Endodermal cell (in vitro differentiated cells): ENCODE results near the gene HAAO. TPM values are rescaled to one million over a fixed set of nuclear protein-coding genes. Genes with fewer than 3 reads are reported as not detected.

Experiments used
- DNase-seq: peaks from one replicate; pipeline ENCODE4 v3.0.0-alpha.2; 2017
- H3K27ac ChIP-seq: 2 replicates; pipeline ENCODE4 v1.5.1; 2013; ENCODE audit warnings: mild to moderate bottlenecking, low read depth, low read length, moderate library complexity
- H3K27me3 ChIP-seq: 2 replicates; pipeline ENCODE4 v1.6.1; 2013; ENCODE audit warnings: mild to moderate bottlenecking, low read length, moderate library complexity; ENCODE audit not compliant: insufficient read depth, control insufficient read depth, poor library complexity, severe bottlenecking
- H3K36me3 ChIP-seq: 2 replicates; pipeline ENCODE4 v1.7.0; 2013; ENCODE audit warnings: mild to moderate bottlenecking, low read length, moderate library complexity; ENCODE audit not compliant: control insufficient read depth, insufficient read depth
- H3K4me1 ChIP-seq: one replicate; pipeline ENCODE4 v1.7.0; 2013; ENCODE audit warnings: low read length; ENCODE audit not compliant: control insufficient read depth, insufficient read depth
- H3K4me3 ChIP-seq: 2 replicates; pipeline ENCODE4 v1.5.1; 2013; ENCODE audit warnings: mild to moderate bottlenecking, low read length, moderate library complexity
- H3K9ac ChIP-seq: 2 replicates; pipeline ENCODE4 v1.6.1; 2013; ENCODE audit warnings: mild to moderate bottlenecking, low read length, moderate library complexity; ENCODE audit not compliant: poor library complexity, severe bottlenecking; ENCODE audit errors: extremely low read depth
- H3K9me3 ChIP-seq: 2 replicates; pipeline ENCODE4 v1.6.1; 2013; ENCODE audit warnings: mild to moderate bottlenecking, low read length, moderate library complexity; ENCODE audit not compliant: control insufficient read depth
- H3K27ac Mint-ChIP-seq: 2 replicates; pipeline ENCODE4 v1.8.0; 2020; ENCODE audit warnings: mixed read lengths
- H3K27me3 Mint-ChIP-seq: 2 replicates; pipeline ENCODE4 v1.8.0; 2021; ENCODE audit warnings: mild to moderate bottlenecking, mixed read lengths; ENCODE audit not compliant: insufficient read depth
- H3K36me3 Mint-ChIP-seq: 2 replicates; pipeline ENCODE4 v1.8.0; 2020; ENCODE audit warnings: low read depth, mixed read lengths
- H3K4me1 Mint-ChIP-seq: 2 replicates; pipeline ENCODE4 v1.8.0; 2020; ENCODE audit warnings: mixed read lengths
- H3K4me3 Mint-ChIP-seq: 2 replicates; pipeline ENCODE4 v1.8.0; 2020; ENCODE audit warnings: mild to moderate bottlenecking, moderate library complexity, mixed read lengths
- H3K9me3 Mint-ChIP-seq: 2 replicates; pipeline ENCODE4 v1.8.0; 2020; ENCODE audit warnings: mild to moderate bottlenecking, mixed read lengths
- CTCF ChIP-seq: fragments of 200-600 bp; sonication (generic); conservative IDR thresholded peaks from 2 replicates; pipeline ENCODE4 v1.5.0; 2021; ENCODE audit warnings: antibody characterized with exemption, mild to moderate bottlenecking
- WGBS, 2 experiments: methylation state at CpG; one replicate each; pipeline versions ENCODE4 v1.1.5 to v1.1.7; 2013; ENCODE audit warnings: missing lambda C conversion rate in 2 of 2, mixed read lengths in 1 of 2; ENCODE audit not compliant: insufficient coverage in 1 of 2, insufficient read length in 1 of 2; 5-methylcytosine and 5-hydroxymethylcytosine counted together
- total RNA-seq, 2 donors: library from RNA; stranded (reverse); fragmentation: NEBNext Ultra II Directional in 1 of 2; extraction: Animal tissue kit (Norgen Biotek cat#: 25700) in 1 of 2; gene quantifications; 2 replicates in 1 of 2; 3 replicates in 1 of 2; pipeline ENCODE4 v1.2.1, GENCODE V29; 2021

The HAAO gene
- total RNA-seq, 2 donors from 2014 or later = 13.4 to 24.2 TPM

DNA sequence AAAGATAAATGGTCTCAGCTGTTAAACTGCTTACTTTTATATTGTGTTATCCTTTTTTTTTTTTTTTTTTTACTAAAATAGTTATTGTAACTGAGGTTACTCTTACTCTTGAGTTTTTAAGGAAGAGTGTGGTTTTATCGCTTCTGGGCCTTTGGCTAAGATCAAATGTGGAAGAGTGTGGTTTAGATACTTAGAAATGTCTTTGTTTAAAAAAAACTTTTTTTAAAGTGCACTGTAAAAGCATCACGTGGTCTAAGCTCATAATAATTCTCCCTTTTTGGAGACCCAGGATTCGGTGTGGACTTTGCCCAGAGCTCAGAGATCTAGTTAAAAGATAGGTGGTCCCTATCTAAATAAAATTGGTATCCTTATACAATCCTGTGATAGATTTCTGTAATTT lies 16.6 kb downstream of the HAAO start:
- WGBS, 2 experiments = 92 to 100% methylated on average over 1 to 3 of the region's 3 CpGs
- TF ChIP-seq CTCF = no peak
- Mint-ChIP-seq H3K27ac (no peak overlapping the region), H3K4me1 (peaks cover 9% of the 10 kb centered on the region), H3K36me3 (peaks cover 33% of the 10 kb centered on the region), H3K4me3 (no peak overlapping the region), H3K9me3 (peaks cover 60% of the 10 kb centered on the region), H3K27me3 (no peaks in the 10 kb centered on the region)
- H3K27ac ChIP-seq = no peak overlapping the region
- no peaks in the 10 kb centered on the region for H3K36me3 ChIP-seq
- no peak for DNase-seq
- no peak overlapping the region for H3K9ac ChIP-seq
- H3K4me1 ChIP-seq = no peaks in the 10 kb centered on the region
- H3K4me3 ChIP-seq = no peak overlapping the region
- H3K9me3 ChIP-seq = peaks cover 68% of the 10 kb centered on the region
- no peaks in the 10 kb centered on the region for H3K27me3 ChIP-seq

GRCh38 chr2:42775186-42775585 lies 17.2 kb downstream of the HAAO start:
- Histone ChIP-seq H3K4me1 (no peaks in the 10 kb centered on the region), H3K9me3 (peaks cover 63% of the 10 kb centered on the region), H3K27me3 (no peaks in the 10 kb centered on the region), H3K4me3 (no peak overlapping the region), H3K27ac (no peak overlapping the region), H3K9ac (no peak overlapping the region), H3K36me3 (no peaks in the 10 kb centered on the region)
- TF ChIP-seq CTCF = no peak
- DNase-seq = no peak
- 98 to 100% methylated on average over 1 to 2 of the region's 2 CpGs for WGBS, 2 experiments
- peaks cover 31% of the 10 kb centered on the region for H3K36me3 Mint-ChIP-seq
- H3K4me3 Mint-ChIP-seq = no peak overlapping the region
- no peaks in the 10 kb centered on the region for H3K27me3 Mint-ChIP-seq
- H3K4me1 Mint-ChIP-seq = peaks cover 11% of the 10 kb centered on the region
- H3K27ac Mint-ChIP-seq = no peak overlapping the region
- peaks cover 54% of the 10 kb centered on the region for H3K9me3 Mint-ChIP-seq

GRCh38 chr2:42771546-42772153 lies 20.7 kb downstream of the HAAO start:
- DNase-seq = no peak
- 93 to 96% methylated on average over 4 to 5 of the region's 5 CpGs for WGBS, 2 experiments

More at GRCh38 chr2:42771546-42772153, 20.7 kb downstream of the HAAO start:
- H3K27me3 ChIP-seq = no peaks in the 10 kb centered on the region
- H3K4me3 ChIP-seq = no peak overlapping the region
- H3K9me3 Mint-ChIP-seq = peaks cover 23% of the 10 kb centered on the region
- peaks cover 16% of the 10 kb centered on the region for H3K36me3 Mint-ChIP-seq
- no peaks in the 10 kb centered on the region for H3K36me3 ChIP-seq
- no peak overlapping the region for H3K27ac ChIP-seq
- H3K27me3 Mint-ChIP-seq = no peaks in the 10 kb centered on the region
- no peaks in the 10 kb centered on the region for H3K4me1 ChIP-seq
- H3K4me3 Mint-ChIP-seq = no peak overlapping the region
- H3K4me1 Mint-ChIP-seq = peaks cover 11% of the 10 kb centered on the region
- no peak for TF ChIP-seq CTCF
- no peak overlapping the region for H3K9ac ChIP-seq
- H3K27ac Mint-ChIP-seq = no peak overlapping the region
- peaks cover 30% of the 10 kb centered on the region for H3K9me3 ChIP-seq
